HUES64 (cell line): Measurements from ENCODE around the gene ALDOB. TPM values are rescaled to one million over a fixed set of nuclear protein-coding genes. Genes with fewer than 3 reads are reported as not detected.

Source experiments
- H3K27ac ChIP-seq: 2 replicates; pipeline ENCODE4 v1.7.0; 2013; ENCODE audit warnings: low read depth, low read length, inconsistent platforms
- H3K27me3 ChIP-seq: 2 replicates; pipeline ENCODE4 v1.6.1; 2013; ENCODE audit warnings: mild to moderate bottlenecking, low read length; ENCODE audit not compliant: insufficient read depth
- H3K36me3 ChIP-seq: 2 replicates; pipeline ENCODE4 v1.6.1; 2013; ENCODE audit warnings: mild to moderate bottlenecking, low read length; ENCODE audit not compliant: insufficient read depth
- H3K4me1 ChIP-seq: 2 replicates; pipeline ENCODE4 v1.6.1; 2013; ENCODE audit warnings: mild to moderate bottlenecking, low read length, moderate library complexity; ENCODE audit not compliant: insufficient read depth
- H3K4me3 ChIP-seq: 2 replicates; pipeline ENCODE4 v1.5.1; 2013; ENCODE audit warnings: mild to moderate bottlenecking, low read length, moderate library complexity
- H3K9ac ChIP-seq: 2 replicates; pipeline ENCODE4 v1.6.1; 2013; ENCODE audit warnings: mild to moderate bottlenecking, low read depth, low read length
- H3K9me3 ChIP-seq: 2 replicates; pipeline ENCODE4 v1.6.1; 2013; ENCODE audit warnings: low read depth, low read length; ENCODE audit not compliant: insufficient read depth
- WGBS: fragments of 150-250, 120-280 bp; methylation state at CpG from one replicate; pipeline ENCODE4 v1.1.7; 2013; ENCODE audit warnings: missing lambda C conversion rate; 5-methylcytosine and 5-hydroxymethylcytosine counted together
- polyA plus RNA-seq, 2 experiments: library from polyadenylated mRNA; stranded (reverse); fragments of 50-300 nt; gene quantifications; one replicate each; pipeline ENCODE4 v1.2.3, GENCODE V29; 2013

ALDOB gene
- not detected for polyA plus RNA-seq (2013, experiment 1 of 2)
- 0.19 TPM for polyA plus RNA-seq (2013, experiment 2 of 2)

GRCh38 chr9:101435601-101436079, at the start of gene ALDOB:
Gene ALDOB, minus strand, starts transcription at chr9:101435774. Its CDS starts 4,887 bp downstream, at chr9:101430887.
- Histone ChIP-seq H3K27ac (no peak within 1 kb of the TSS), H3K27me3 (no peaks in the 10 kb centered on the region), H3K36me3 (no peaks in the 10 kb centered on the region), H3K9ac (no peak within 1 kb of the TSS), H3K9me3 (no peaks in the 10 kb centered on the region), H3K4me3 (no peak within 1 kb of the TSS), H3K4me1 (no peaks in the 10 kb centered on the region)
- WGBS = 79% methylated on average over 2 of the region's 2 CpGs

GRCh38 chr9:101484046-101484445, 48.5 kb upstream of the ALDOB start:
- Histone ChIP-seq H3K36me3 (no peaks in the 10 kb centered on the region), H3K27ac (no peak overlapping the region), H3K27me3 (peaks cover 20% of the 10 kb centered on the region), H3K4me1 (peaks cover 14% of the 10 kb centered on the region), H3K9ac (no peak overlapping the region), H3K4me3 (no peak overlapping the region), H3K9me3 (no peaks in the 10 kb centered on the region)
- no CpG with 5 or more reads among the region's 1 CpG for WGBS

- Histone ChIP-seq H3K27ac (no peak overlapping the region), H3K9ac (no peak overlapping the region), H3K27me3 (peaks cover 16% of the 10 kb centered on the region), H3K4me3 (no peak overlapping the region), H3K36me3 (peaks cover 6% of the 10 kb centered on the region; the same call in 1 of the 2 replicates), H3K9me3 (no peaks in the 10 kb centered on the region), H3K4me1 (peaks cover 12% of the 10 kb centered on the region)
- 94% methylated on average over 1 of the region's 1 CpG for WGBS
Observed at GRCh38 chr9:101481261-101481660, 45.7 kb upstream of the ALDOB start.

- Histone ChIP-seq H3K36me3 (peaks cover 15% of the 10 kb centered on the region), H3K27me3 (peaks cover 8% of the 10 kb centered on the region; the same call in 1 of the 2 replicates), H3K4me1 (peaks cover 12% of the 10 kb centered on the region), H3K9ac (no peak overlapping the region), H3K27ac (no peak overlapping the region), H3K9me3 (no peaks in the 10 kb centered on the region), H3K4me3 (no peak overlapping the region)
Observed at GRCh38 chr9:101480386-101480785, 44.8 kb upstream of the ALDOB start.

- Histone ChIP-seq H3K27me3 (no peaks in the 10 kb centered on the region), H3K27ac (no peak overlapping the region), H3K36me3 (peaks cover 19% of the 10 kb centered on the region), H3K9ac (no peak overlapping the region), H3K4me1 (peaks cover 12% of the 10 kb centered on the region), H3K9me3 (no peaks in the 10 kb centered on the region), H3K4me3 (no peak overlapping the region)
- WGBS = 77% methylated on average over 4 of the region's 4 CpGs
Observed at GRCh38 chr9:101479338-101480030, 43.9 kb upstream of the ALDOB start.

- Histone ChIP-seq H3K27me3 (no peaks in the 10 kb centered on the region), H3K4me3 (no peak overlapping the region), H3K36me3 (peaks cover 24% of the 10 kb centered on the region), H3K27ac (no peak overlapping the region), H3K9me3 (no peaks in the 10 kb centered on the region), H3K9ac (no peak overlapping the region), H3K4me1 (peaks cover 12% of the 10 kb centered on the region)
- WGBS = 94% methylated on average over 3 of the region's 3 CpGs
Observed at GRCh38 chr9:101478906-101479305, 43.3 kb upstream of the ALDOB start.

- WGBS = 97% methylated on average over 4 of the region's 4 CpGs
- no peak overlapping the region for H3K4me3 ChIP-seq
- no peaks in the 10 kb centered on the region for H3K27me3 ChIP-seq
- H3K36me3 ChIP-seq = peaks cover 29% of the 10 kb centered on the region
- no peak overlapping the region for H3K27ac ChIP-seq
- H3K9ac ChIP-seq = no peak overlapping the region
- no peaks in the 10 kb centered on the region for H3K9me3 ChIP-seq
- peaks cover 12% of the 10 kb centered on the region for H3K4me1 ChIP-seq
Observed at GRCh38 chr9:101478444-101478843, 42.9 kb upstream of the ALDOB start.

GRCh38 chr9:101477736-101478135, 42.2 kb upstream of the ALDOB start:
- WGBS = 92% methylated on average over 1 of the region's 1 CpG
- Histone ChIP-seq H3K27me3 (no peaks in the 10 kb centered on the region), H3K4me3 (no peak overlapping the region), H3K4me1 (peaks cover 12% of the 10 kb centered on the region), H3K36me3 (peaks cover 29% of the 10 kb centered on the region), H3K9ac (no peak overlapping the region), H3K9me3 (no peaks in the 10 kb centered on the region), H3K27ac (no peak overlapping the region)

GRCh38 chr9:101477214-101477613, 41.6 kb upstream of the ALDOB start:
- Histone ChIP-seq H3K9me3 (no peaks in the 10 kb centered on the region), H3K4me1 (peaks cover 12% of the 10 kb centered on the region), H3K27ac (no peak overlapping the region), H3K9ac (no peak overlapping the region), H3K4me3 (no peak overlapping the region), H3K27me3 (no peaks in the 10 kb centered on the region), H3K36me3 (peaks cover 29% of the 10 kb centered on the region)
- 97% methylated on average over 4 of the region's 4 CpGs for WGBS

GRCh38 chr9:101476576-101477208, 41.1 kb upstream of the ALDOB start:
- Histone ChIP-seq H3K4me1 (peaks cover 12% of the 10 kb centered on the region), H3K9ac (no peak overlapping the region), H3K27ac (no peak overlapping the region), H3K4me3 (no peak overlapping the region), H3K36me3 (peaks cover 29% of the 10 kb centered on the region), H3K27me3 (no peaks in the 10 kb centered on the region), H3K9me3 (no peaks in the 10 kb centered on the region)
- 96% methylated on average over 13 of the region's 13 CpGs for WGBS

- 100% methylated on average over 1 of the region's 1 CpG for WGBS
- Histone ChIP-seq H3K36me3 (peaks cover 29% of the 10 kb centered on the region), H3K27me3 (no peaks in the 10 kb centered on the region), H3K4me3 (no peak overlapping the region), H3K27ac (no peak overlapping the region), H3K9me3 (no peaks in the 10 kb centered on the region), H3K9ac (no peak overlapping the region), H3K4me1 (peaks cover 11% of the 10 kb centered on the region)
Observed at GRCh38 chr9:101472891-101473290, 37.3 kb upstream of the ALDOB start.
